ENCODE data around the gene ABLIM1.

The ABLIM1 gene

DNA sequence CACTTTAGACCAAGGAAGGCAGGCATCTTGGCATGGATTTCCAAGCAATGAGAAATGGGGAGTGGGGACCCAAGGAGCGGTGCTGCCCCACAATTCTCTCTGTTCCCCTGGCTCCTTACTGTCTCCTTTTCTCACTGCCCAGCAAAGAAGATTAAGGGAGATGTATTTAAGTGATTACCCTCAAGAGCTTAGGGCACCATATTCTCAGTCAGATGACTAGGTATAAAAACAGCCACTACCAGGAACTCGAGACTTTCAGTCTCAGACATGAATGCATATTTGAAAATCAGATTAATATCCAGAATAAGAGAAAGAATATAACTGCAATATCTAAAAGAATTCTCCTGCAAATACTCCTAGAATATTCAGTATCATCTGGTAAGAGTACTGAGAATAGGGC lies at the start of gene ABLIM1:
TSS of gene ABLIM1 (minus strand) at position 101 of the 400 bp plus-strand sequence. CDS start at position 26, 75 bp downstream.
- TF ChIP-seq GATA2 (IDR thresholded peaks at IDR 0.05; ENCODE audit: low read depth, low read length) (no peak), GATA3 (IDR thresholded peaks at IDR 0.05; ENCODE audit: low read depth, low read length) (no peak)

DNA sequence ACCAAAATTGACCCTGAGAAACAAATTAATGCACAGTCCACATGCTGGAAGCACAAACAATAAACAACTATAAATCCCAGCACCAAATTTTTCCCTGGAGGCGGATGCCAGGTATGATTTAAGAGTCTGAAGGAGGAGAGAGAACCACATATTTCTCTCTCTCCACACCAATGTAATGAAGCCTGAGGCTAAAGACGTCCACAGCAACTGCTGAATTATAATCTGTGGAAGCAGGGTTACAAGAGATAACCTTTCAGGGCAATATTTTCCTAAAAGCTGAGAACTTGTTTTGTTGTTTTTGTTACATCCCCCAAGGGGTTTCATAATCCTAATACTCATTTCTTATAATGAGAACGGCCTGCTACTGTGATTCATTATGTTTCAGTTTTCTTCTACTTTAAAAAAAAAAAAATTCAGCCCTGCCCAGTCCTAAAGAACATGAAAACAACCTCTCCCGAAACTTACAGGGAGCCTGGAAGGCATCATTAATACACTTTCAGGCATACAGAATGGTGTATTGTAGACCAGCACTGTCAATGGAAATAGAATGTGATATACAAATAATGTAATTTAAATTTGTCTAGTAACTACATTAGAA lies 48.5 kb upstream of the ABLIM1 start:
- TF ChIP-seq GATA3 (IDR thresholded peaks at IDR 0.05; ENCODE audit: low read depth, low read length) = no peak
- no peak for TF ChIP-seq GATA2 (IDR thresholded peaks at IDR 0.05; ENCODE audit: low read depth, low read length)

DNA sequence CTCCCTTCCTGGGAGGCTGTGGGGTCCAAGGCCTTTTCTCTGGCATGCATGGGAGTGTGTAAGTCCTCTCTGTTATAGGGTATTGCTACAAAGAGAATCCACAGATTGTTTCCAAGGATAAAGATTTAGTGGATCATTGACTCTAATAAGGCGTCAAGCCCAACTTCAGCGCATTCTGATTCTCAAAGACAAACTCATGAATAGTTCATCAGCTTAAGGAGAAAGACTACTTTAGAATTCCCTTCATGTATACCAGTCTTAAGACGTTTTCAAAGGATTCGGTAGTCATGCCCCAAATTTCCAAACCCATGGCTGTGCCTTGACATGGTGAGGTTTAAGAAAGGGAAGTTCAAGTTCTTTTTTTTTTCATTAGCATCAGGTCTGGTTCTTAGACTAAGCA lies 46.6 kb upstream of the ABLIM1 start:
- TF ChIP-seq GATA3 (IDR thresholded peaks at IDR 0.05; ENCODE audit: low read depth, low read length) = no peak

DNA sequence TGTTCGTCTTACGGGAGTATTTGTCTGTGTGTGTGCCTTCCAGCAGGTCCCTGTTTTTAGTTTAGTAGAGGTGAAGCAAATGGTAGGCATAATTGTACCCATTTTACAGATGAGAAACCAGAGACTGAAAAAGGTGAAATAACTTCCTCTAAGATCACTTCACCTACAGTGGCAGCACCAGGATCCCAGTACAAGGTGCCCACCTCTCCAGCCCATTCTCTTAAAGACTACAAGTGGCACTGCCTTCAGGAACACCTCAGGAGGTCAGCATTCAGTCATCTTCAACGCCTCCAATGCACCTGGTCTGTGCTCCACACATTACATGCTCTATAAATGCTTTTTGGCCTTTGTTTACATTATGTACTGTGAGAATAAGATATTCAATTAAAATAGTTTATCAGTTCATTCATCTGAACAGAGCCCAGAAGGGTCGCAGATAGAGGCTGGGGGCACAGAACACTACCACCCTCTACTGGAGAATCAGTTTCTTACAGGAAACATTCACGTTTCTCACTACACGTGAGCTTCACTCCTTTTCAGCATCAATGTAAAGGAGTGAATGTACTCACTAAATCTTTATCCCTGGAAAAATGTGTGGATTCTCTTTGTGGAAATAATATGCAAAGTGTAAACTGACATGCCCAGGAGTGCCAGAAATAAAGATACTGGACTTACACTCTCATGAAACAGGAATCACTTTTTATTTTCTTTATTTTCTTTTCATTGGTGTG lies 45.5 kb upstream of the ABLIM1 start:
- TF ChIP-seq GATA3 (IDR thresholded peaks at IDR 0.05; ENCODE audit: low read depth, low read length) = no peak
- TF ChIP-seq GATA2 (IDR thresholded peaks at IDR 0.05; ENCODE audit: low read depth, low read length) = 0 out of 2 replicates have a peak, but pooled peaks have one; percentile 50

DNA sequence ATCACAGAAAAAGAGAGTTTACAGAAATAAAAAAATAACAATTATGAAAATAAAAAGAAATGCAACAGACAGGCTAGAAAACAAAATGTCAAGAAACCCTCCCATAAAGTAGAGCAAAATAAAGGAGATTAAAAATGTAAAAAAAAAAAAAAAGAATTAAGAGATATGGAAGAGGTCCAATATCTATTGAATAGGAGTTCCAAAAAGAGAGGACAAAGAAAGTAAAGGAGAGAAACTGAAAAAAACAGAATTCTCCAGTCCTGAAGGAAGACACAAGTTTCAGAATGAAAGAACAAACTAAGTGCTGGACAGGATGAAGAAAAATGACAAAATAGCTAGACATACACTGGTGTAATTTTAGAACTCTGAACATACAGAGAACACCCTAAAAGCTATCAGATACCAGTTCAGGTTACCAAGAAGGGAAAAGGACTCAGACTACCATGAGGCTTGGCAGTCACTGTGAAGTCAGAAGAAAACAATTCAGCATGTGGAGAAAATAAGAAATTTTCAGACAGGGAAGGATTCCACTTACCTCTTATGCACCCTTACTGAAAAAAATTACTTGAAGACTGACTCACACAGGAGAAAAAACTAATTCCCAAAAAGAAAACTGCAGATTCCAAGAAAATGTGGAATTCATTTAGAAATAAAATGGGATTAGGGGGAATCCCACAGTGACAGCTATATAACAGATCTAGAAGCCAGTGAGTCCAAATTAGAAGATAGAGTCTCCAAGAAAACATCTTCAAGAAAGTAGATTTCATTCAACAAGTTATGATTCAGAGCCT lies 40.4 kb upstream of the ABLIM1 start:
- no peak for TF ChIP-seq GATA3 (IDR thresholded peaks at IDR 0.05; ENCODE audit: low read depth, low read length)
- TF ChIP-seq GATA2 (IDR thresholded peaks at IDR 0.05; ENCODE audit: low read depth, low read length) = no peak

DNA sequence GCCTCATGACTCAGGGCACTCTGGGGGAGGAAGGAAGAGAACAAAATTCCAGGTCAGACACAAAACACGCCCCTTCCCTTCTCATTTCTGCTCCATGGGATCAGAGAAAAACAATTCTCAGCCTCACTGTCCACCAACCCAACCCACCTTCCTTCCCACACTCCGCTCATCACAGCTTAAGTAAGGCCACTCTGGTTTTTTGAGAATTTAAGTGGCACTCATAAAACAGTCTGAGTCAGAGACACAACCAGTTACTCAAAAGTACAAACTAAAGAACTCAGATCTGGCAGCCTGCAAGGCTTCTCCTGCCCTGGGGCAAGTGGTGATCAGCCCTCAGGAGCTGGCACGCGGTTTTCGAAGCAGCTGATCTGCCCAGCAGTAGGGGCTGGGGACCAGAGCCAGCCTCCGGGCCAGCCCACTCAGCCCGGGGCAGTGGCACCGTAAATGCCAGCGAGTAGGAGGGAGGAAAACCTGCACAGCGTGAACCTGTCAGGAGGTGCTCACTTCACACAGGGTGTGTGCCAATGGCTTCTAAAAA lies 39.1 kb upstream of the ABLIM1 start:
- TF ChIP-seq GATA3 (IDR thresholded peaks at IDR 0.05; ENCODE audit: low read depth, low read length) = no peak
- no peak for TF ChIP-seq GATA2 (IDR thresholded peaks at IDR 0.05; ENCODE audit: low read depth, low read length)

DNA sequence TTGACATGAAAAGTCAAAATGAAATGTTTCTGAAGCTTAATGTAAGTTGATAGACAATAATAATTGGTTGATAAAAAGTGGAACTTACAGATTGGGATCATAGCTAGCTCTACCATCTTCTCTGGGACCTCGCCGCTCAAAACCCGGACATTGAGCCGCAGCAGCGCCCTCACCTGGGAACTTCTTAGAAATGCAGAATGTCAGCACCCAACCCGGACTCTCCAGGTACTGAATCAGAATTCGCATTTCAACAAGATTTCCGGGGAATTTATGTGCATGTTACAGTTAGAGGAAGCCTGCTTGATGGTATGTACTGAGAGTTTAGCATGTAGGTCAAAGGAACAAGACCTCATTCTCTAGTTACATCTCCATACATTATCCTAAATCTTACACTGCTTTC lies 36.7 kb upstream of the ABLIM1 start:
- no peak for TF ChIP-seq GATA2 (IDR thresholded peaks at IDR 0.05; ENCODE audit: low read depth, low read length)
- no peak for TF ChIP-seq GATA3 (IDR thresholded peaks at IDR 0.05; ENCODE audit: low read depth, low read length)

DNA sequence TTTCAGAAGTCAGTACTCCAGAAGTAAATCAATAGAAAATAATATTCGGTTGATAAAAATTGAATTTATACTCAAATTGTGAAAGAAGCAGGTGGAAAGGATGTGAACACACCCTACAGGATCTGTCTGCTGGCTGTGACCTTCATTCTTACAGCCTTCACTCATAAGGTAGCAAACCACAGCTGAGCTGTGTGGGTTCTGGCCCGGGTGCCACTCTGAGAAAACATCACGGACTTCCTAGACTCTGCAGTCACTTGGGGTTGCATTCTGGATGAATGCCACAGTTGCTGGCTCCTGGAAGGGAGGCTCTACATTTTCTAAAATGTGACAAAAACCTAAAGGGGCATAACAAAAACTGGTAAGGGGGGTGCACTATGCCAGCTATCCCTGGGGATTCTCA lies 36.0 kb upstream of the ABLIM1 start:
- no peak for TF ChIP-seq GATA2 (IDR thresholded peaks at IDR 0.05; ENCODE audit: low read depth, low read length)
- no peak for TF ChIP-seq GATA3 (IDR thresholded peaks at IDR 0.05; ENCODE audit: low read depth, low read length)

DNA sequence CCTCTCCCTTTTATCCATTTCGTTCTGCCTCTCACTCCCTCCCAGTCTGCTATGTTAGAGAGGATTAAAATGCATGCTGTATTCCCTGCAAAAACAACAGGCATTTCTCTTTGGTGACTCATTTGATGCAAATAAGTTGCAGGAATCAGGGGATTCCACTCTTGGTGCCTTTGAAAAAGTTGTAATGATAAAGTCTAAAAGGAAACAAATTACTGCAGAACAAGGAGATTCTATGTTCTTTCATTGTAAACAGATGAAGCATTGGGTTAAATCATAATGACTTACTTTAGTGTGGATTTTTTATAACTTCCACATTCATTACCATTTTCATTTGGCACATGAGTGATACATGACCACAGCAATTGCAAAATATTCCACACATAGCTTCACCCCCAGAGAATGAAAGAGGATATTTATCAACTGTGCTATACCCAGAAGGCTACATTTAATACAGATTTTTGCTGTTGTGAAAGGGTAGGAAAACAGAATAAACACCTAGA lies 33.4 kb upstream of the ABLIM1 start:
- no peak for TF ChIP-seq GATA2 (IDR thresholded peaks at IDR 0.05; ENCODE audit: low read depth, low read length)
- TF ChIP-seq GATA3 (IDR thresholded peaks at IDR 0.05; ENCODE audit: low read depth, low read length) = no peak

DNA sequence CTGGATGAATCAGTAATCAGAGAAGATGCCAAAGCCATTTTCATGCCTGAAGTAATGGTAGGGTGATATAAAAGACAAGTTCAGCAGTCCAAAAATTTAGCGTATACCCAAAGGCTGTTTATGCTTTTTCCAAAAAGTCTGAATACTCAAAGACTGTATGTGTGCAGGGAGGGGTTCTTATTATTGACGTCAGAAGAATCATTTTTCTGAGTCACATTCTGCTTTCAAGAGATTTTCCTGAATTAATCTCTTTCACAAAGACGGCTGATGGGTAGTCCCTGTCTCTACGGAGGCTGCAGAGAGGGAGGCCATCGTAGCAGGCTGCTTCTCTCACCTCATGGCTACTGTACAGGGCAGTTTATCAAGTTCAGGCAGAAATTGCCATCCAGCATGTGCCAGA lies 30.7 kb upstream of the ABLIM1 start:
- TF ChIP-seq GATA3 (IDR thresholded peaks at IDR 0.05; ENCODE audit: low read depth, low read length) = no peak
- TF ChIP-seq GATA2 (IDR thresholded peaks at IDR 0.05; ENCODE audit: low read depth, low read length) = no peak

DNA sequence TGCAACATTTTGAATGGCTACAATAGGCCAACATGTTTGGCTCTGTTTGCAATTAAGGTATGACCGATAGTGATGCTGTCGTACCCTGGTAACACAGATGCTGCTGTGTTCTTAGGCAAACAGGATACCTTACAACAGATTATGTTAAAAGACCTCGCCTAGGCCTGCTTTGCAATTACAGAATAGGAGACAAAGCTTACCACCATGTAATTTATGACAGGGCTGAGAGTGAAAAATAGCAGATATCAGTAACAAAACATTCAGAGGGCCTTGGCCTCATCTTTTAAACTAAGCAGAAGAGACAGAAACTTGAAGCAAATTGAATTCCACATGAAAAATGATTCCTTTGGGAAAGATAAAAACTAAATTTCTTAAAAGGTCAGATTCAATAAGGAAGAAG lies 29.4 kb upstream of the ABLIM1 start:
- TF ChIP-seq GATA2 (IDR thresholded peaks at IDR 0.05; ENCODE audit: low read depth, low read length) (no peak), GATA3 (IDR thresholded peaks at IDR 0.05; ENCODE audit: low read depth, low read length) (no peak)

DNA sequence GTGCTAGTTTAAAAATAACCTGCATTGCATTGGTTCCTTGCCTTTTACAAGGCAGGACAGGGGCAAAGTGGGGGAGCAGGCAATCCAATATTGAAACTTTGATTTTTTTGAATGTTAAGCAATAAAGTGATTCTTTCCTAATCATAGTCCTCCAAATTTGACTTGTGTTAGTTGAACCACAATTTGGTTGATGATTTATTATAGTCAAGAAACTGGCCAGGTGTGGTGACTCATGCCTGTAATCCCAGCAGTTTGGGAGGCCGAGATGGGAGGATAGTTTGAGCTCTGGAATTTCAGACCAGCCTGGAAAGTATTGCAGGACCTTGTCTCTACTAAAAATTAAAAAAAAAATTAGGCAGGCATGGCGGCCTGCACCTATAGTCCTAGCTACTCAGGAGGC lies 27.9 kb upstream of the ABLIM1 start:
- TF ChIP-seq GATA3 (IDR thresholded peaks at IDR 0.05; ENCODE audit: low read depth, low read length) = no peak
- no peak for TF ChIP-seq GATA2 (IDR thresholded peaks at IDR 0.05; ENCODE audit: low read depth, low read length)

DNA sequence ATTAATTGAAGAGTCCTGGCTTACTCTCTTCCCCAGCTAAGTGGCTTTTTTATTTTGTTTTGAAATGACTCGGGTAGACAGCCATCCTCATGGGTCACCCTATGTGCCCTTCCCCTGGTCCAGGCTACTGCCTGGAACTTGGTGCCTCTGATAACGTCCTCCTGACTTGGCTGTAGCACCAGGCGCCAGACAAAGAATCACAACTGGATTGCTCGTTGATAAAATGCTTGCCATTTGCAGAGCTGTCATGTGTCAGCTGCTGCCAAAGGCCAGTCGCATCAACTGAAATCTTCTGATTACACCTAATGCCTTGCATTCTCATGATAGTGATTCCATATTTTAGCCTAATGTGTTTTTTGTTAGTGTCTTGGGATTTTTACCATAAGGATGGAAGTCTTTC lies 27.4 kb upstream of the ABLIM1 start:
- TF ChIP-seq GATA3 (IDR thresholded peaks at IDR 0.05; ENCODE audit: low read depth, low read length) (peak; percentile 24; the same call in 1 of the 2 replicates), GATA2 (IDR thresholded peaks at IDR 0.05; ENCODE audit: low read depth, low read length) (peak; percentile 64)

DNA sequence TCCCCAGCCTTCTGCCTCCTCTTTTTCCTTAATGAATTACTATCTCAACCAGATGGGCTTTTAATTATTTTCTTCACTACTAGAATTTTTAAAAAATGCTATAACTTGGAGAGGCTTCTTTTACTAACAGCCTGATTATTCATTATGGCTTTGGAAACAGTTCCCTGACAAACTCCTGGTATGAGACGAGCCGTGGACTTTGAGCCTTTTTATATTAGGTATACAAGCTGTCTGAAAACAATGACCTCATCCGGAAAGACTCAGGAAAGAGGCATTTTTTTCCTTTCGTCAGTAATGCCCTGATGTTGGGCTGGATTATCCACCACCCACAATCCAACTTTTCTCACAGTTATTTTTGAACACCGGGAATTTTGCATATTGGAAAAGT lies 26.7 kb upstream of the ABLIM1 start:
- TF ChIP-seq GATA3 (IDR thresholded peaks at IDR 0.05; ENCODE audit: low read depth, low read length) (no peak), GATA2 (IDR thresholded peaks at IDR 0.05; ENCODE audit: low read depth, low read length) (no peak)
